Stomach (tissue), 9 donors: Measurements from ENCODE around the gene DDX11. TPM values are rescaled to one million over a fixed set of nuclear protein-coding genes. Genes with fewer than 3 reads are reported as not detected.
"Not testable (repeated sequence)": the region's sequence is repeated elsewhere in the genome, so short reads cannot be mapped to it uniquely, and the experiment has no call there.

Experiments
- DNase-seq, 2 donors: peaks; one replicate each; pipeline versions ENCODE4 v3.0.0 to v3.0.0-alpha.2; 2013 to 2019
- H3K27ac ChIP-seq, 5 donors: fragments of 200-600 bp in 4 of 5; sonication (generic) in 4 of 5; one replicate each; pipeline ENCODE4 v1.5.1; 2013 to 2019; ENCODE audit warnings: mild to moderate bottlenecking in 1 of 5, moderate library complexity in 1 of 5
- H3K27me3 ChIP-seq, 3 donors: fragments of 200-600 bp; sonication (generic); one replicate each; pipeline ENCODE4 v1.5.1; 2017 to 2019; ENCODE audit warnings: mixed run types in 1 of 3
- H3K36me3 ChIP-seq, 4 donors: fragments of 200-600 bp; sonication (generic); 1 replicate in 3 of 4; 2 replicates in 1 of 4; pipeline ENCODE4 v1.5.1; 2016 to 2019
- H3K4me1 ChIP-seq, 4 donors: fragments of 200-600 bp; sonication (generic); one replicate each; pipeline ENCODE4 v1.5.1; 2016 to 2019
- H3K4me3 ChIP-seq, 4 donors: fragments of 200-600 bp; sonication (generic) in 3 of 4; one replicate each; pipeline ENCODE4 v1.5.1; 2016 to 2019; ENCODE audit warnings: mild to moderate bottlenecking in 1 of 4
- H3K9me3 ChIP-seq, 4 donors: fragments of 200-600 bp; sonication (generic); one replicate each; pipeline ENCODE4 v1.5.1; 2016 to 2019
- CTCF ChIP-seq, 7 experiments: fragments of 450-650 bp in 4 of 7; fragments of 200-600 bp in 3 of 7; sonication (generic) in 3 of 7; IDR thresholded peaks; one replicate each; pipeline ENCODE4 v1.5.1; 2016 to 2019; ENCODE audit warnings: antibody characterized with exemption in 7 of 7, control low read depth in 2 of 7, mild to moderate bottlenecking in 1 of 7
- EP300 ChIP-seq: sonication (generic); formaldehyde crosslinking; IDR thresholded peaks from one replicate; pipeline ENCODE4 v1.6.1; 2017; ENCODE audit warnings: antibody characterized with exemption
- POLR2A ChIP-seq, 4 donors: fragments of 450-650 bp; IDR thresholded peaks; one replicate each; pipeline ENCODE4 v1.6.1; 2016; ENCODE audit warnings: antibody characterized with exemption in 4 of 4, control low read depth in 2 of 4, mild to moderate bottlenecking in 1 of 4, moderate library complexity in 1 of 4
- POLR2AphosphoS5 ChIP-seq, 3 donors: sonication (generic); formaldehyde crosslinking; IDR thresholded peaks; one replicate each; pipeline ENCODE4 v1.6.1; 2016; ENCODE audit warnings: antibody characterized with exemption in 3 of 3
- WGBS, 5 donors: extraction: QIAGEN DNeasy Blood & Tissue Kit in 3 of 5; methylation state at CpG; one replicate each; pipeline versions ENCODE4 v1.1.5 to v1.1.7; 2013 to 2018; 5-methylcytosine and 5-hydroxymethylcytosine counted together
- intact Hi-C: fragments of 100-400 bp; cut with DNase I; formaldehyde crosslinking; loops from one replicate; pipeline ENCODE4 v1.15.1; 2023; ENCODE audit warnings: low total_unique reads
- polyA plus RNA-seq, 3 donors: library from polyadenylated mRNA; stranded (reverse); fragments of 200-250 nt; gene quantifications; one replicate each; pipeline ENCODE4 v1.2.3, GENCODE V29; 2013
- total RNA-seq, 5 donors: library from RNA; depleted of rRNA; stranded (reverse); fragments of >200 nt; gene quantifications; one replicate each; pipeline versions ENCODE4 v1.1.0 to v1.2.3, GENCODE V29; 2014 to 2016
- donor health status: healthy with polysubstance abuse.
- donor health status: Bipolar disorder and iron deficiency.
- donor health status: healthy.

Gene DDX11
- total and polyA plus RNA-seq, 8 donors, result 9.1 to 104 (median 23.5) TPM

GRCh38 chr12:31035226-31035625, 38.4 kb upstream of the DDX11 start:
- H3K9me3 ChIP-seq, result no peaks in the 10 kb centered on the region
- H3K4me3 ChIP-seq, result no peak overlapping the region
- 70 to 90% (median 76%) methylated on average over 4 of the region's 4 CpGs for WGBS, 5 donors
- no peaks in the 10 kb centered on the region for H3K27me3 ChIP-seq
- no peaks in the 10 kb centered on the region for H3K4me1 ChIP-seq
- no peak for DNase-seq
- intact Hi-C loops, result no loop called here
- no peaks in the 10 kb centered on the region for H3K36me3 ChIP-seq
- no peak overlapping the region for H3K27ac ChIP-seq
- TF ChIP-seq POLR2A (IDR thresholded peaks at IDR 0.05), result no peak
- no peak for TF ChIP-seq POLR2AphosphoS5 (IDR thresholded peaks at IDR 0.05)
- TF ChIP-seq CTCF (IDR thresholded peaks at IDR 0.05), result no peak
- TF ChIP-seq EP300, result no peak

- Histone ChIP-seq H3K27me3 (no peaks in the 10 kb centered on the region), H3K27ac (no peak overlapping the region), H3K36me3 (no peaks in the 10 kb centered on the region), H3K4me1 (no peaks in the 10 kb centered on the region), H3K4me3 (no peak overlapping the region), H3K9me3 (no peaks in the 10 kb centered on the region)
- 72 to 85% (median 74%) methylated on average over 4 of the region's 4 CpGs for WGBS, 5 donors
- intact Hi-C loops, result no loop called here
- TF ChIP-seq POLR2AphosphoS5 (IDR thresholded peaks at IDR 0.05), result no peak
- no peak for TF ChIP-seq EP300
- TF ChIP-seq POLR2A (IDR thresholded peaks at IDR 0.05), result no peak
- no peak for TF ChIP-seq CTCF (IDR thresholded peaks at IDR 0.05)
- DNase-seq, result no peak
Measured at GRCh38 chr12:31035967-31036665, 37.5 kb upstream of the DDX11 start.

- no peaks in the 10 kb centered on the region for H3K4me1 ChIP-seq
- intact Hi-C loops, result no loop called here
- TF ChIP-seq CTCF (IDR thresholded peaks at IDR 0.05), result no peak
- TF ChIP-seq POLR2A (IDR thresholded peaks at IDR 0.05), result no peak
- no peak for TF ChIP-seq POLR2AphosphoS5 (IDR thresholded peaks at IDR 0.05)
- no peak for TF ChIP-seq EP300
- no peak for DNase-seq
- no peaks in the 10 kb centered on the region for H3K27me3 ChIP-seq
- H3K9me3 ChIP-seq, result no peaks in the 10 kb centered on the region
- H3K36me3 ChIP-seq, result no peaks in the 10 kb centered on the region
- no peak overlapping the region for H3K27ac ChIP-seq
- H3K4me3 ChIP-seq, result no peak overlapping the region
- 95 to 100% (median 100%) methylated on average over 1 of the region's 1 CpG for WGBS, 5 donors
Measured at GRCh38 chr12:31037028-31037427, 36.6 kb upstream of the DDX11 start.

GRCh38 chr12:31037931-31038330, 35.7 kb upstream of the DDX11 start:
- no peak for DNase-seq
- Histone ChIP-seq H3K36me3 (no peaks in the 10 kb centered on the region), H3K9me3 (no peaks in the 10 kb centered on the region), H3K4me3 (no peak overlapping the region), H3K4me1 (no peaks in the 10 kb centered on the region), H3K27me3 (no peaks in the 10 kb centered on the region), H3K27ac (no peak overlapping the region)
- WGBS, 5 donors, result 76 to 100% (median 87%) methylated on average over 2 of the region's 2 CpGs
- TF ChIP-seq POLR2A (IDR thresholded peaks at IDR 0.05) (no peak), POLR2AphosphoS5 (IDR thresholded peaks at IDR 0.05) (no peak), EP300 (no peak)
- intact Hi-C loops, result no loop called here

GRCh38 chr12:31041033-31041564, 32.6 kb upstream of the DDX11 start:
- Histone ChIP-seq H3K27ac (no peak overlapping the region), H3K4me1 (no peaks in the 10 kb centered on the region), H3K27me3 (no peaks in the 10 kb centered on the region), H3K9me3 (no peaks in the 10 kb centered on the region), H3K36me3 (no peaks in the 10 kb centered on the region), H3K4me3 (no peak overlapping the region)
- no peak for DNase-seq
- 87 to 95% (median 90%) methylated on average over 8 of the region's 8 CpGs for WGBS, 5 donors
- intact Hi-C loops, result no loop called here
- no peak for TF ChIP-seq EP300
- TF ChIP-seq POLR2A (IDR thresholded peaks at IDR 0.05), result no peak
- TF ChIP-seq CTCF (IDR thresholded peaks at IDR 0.05), result no peak
- TF ChIP-seq POLR2AphosphoS5 (IDR thresholded peaks at IDR 0.05), result no peak

GRCh38 chr12:31050143-31050542, 23.5 kb upstream of the DDX11 start:
- H3K4me1 ChIP-seq, H3K9me3 ChIP-seq, H3K36me3 ChIP-seq, H3K27ac ChIP-seq, DNase-seq, H3K4me3 ChIP-seq, H3K27me3 ChIP-seq, intact Hi-C loops: not testable (repeated sequence)
- 90 to 99% (median 96%) methylated on average over 2 of the region's 2 CpGs for WGBS, 5 donors

GRCh38 chr12:31050548-31050947, 23.1 kb upstream of the DDX11 start:
- DNase-seq, H3K27ac ChIP-seq, H3K4me3 ChIP-seq, intact Hi-C loops, H3K9me3 ChIP-seq, H3K4me1 ChIP-seq, H3K36me3 ChIP-seq, H3K27me3 ChIP-seq: not testable (repeated sequence)
- 86 to 99% (median 94%) methylated on average over 7 of the region's 7 CpGs for WGBS, 5 donors
